HG03571 (cell line): Measurements from ENCODE around the gene UBALD2.
A peak's percentile ranks its signal among the peaks of the same experiment; 100 is the strongest.
"Not testable (repeated sequence)": the region's sequence is repeated elsewhere in the genome, so short reads cannot be mapped to it uniquely, and the experiment has no call there.

ENCODE experiments used
- ATAC-seq: cut with Tn5 transposase; IDR thresholded peaks from one replicate; pipeline ENCODE4 v1.9.1; 2021; ENCODE audit not compliant: unreplicated experiment

The UBALD2 gene

DNA sequence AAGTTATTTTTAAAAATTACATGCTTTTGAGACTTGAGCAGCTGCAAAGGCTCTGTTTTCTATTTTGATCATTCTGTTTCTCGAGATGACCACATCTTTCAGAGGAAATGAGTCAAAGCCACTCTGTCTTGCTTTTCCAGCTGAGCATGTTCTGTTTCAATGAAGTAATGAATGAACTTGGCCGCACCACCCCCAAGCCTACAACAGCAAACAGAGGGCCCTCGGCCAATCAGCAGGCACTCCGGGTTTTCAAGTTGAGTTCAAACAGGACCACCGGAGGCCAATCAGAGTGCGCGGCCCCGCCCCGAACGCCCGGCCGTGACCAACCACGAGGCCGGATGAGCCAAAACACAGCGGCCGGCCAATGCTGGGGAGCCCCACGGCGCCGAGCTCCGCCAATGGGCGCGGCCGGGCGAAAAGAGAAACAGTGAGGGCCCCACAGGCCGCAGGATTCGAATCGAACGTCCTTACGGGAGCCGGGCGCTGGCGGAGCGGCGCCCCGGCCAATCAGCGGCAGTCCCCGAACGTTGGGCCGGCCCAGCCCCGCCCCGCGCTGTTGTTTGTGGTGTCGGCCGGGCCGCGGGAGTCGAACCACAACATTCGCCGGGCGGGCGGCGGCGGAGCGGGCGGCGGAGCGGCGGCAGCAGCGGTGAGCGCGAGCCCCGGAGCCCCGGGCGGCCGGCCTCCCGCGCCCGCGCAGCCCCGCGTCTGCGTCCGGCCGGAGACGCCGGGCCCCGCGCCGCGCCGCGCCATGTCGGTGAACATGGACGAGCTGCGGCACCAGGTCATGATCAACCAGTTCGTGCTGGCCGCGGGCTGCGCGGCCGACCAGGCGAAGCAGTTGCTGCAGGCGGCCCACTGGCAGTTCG is at the start of gene UBALD2:
UBALD2 (plus strand) TSS at position 594 of the 869 bp plus-strand sequence; CDS start at position 752, 158 bp downstream.
- peak; percentile 61 for ATAC-seq

- no peak for ATAC-seq
Measured at GRCh38 chr17:76217081-76217480, 48.1 kb upstream of the UBALD2 start.

GRCh38 chr17:76219670-76220383 is 45.3 kb upstream of the UBALD2 start:
- no peak for ATAC-seq

DNA sequence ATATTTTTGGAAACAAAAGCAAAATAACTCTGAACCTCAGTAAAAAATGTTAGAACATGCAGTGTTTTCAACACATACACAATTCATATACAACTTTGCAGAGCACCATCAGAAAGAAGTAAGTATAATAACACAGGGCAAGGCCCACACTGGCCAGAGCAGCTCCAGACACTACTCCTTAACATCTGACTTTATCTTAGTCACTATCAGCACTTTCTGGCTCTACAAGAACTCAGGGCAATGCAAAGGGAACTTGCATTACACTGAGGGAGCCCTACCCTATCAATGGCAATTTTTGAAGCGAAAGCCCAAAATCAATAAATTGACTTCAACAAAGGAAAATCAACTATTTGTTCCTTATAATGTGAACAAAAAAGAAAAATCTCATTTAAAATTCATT is 41.3 kb upstream of the UBALD2 start:
- ATAC-seq = no peak

DNA sequence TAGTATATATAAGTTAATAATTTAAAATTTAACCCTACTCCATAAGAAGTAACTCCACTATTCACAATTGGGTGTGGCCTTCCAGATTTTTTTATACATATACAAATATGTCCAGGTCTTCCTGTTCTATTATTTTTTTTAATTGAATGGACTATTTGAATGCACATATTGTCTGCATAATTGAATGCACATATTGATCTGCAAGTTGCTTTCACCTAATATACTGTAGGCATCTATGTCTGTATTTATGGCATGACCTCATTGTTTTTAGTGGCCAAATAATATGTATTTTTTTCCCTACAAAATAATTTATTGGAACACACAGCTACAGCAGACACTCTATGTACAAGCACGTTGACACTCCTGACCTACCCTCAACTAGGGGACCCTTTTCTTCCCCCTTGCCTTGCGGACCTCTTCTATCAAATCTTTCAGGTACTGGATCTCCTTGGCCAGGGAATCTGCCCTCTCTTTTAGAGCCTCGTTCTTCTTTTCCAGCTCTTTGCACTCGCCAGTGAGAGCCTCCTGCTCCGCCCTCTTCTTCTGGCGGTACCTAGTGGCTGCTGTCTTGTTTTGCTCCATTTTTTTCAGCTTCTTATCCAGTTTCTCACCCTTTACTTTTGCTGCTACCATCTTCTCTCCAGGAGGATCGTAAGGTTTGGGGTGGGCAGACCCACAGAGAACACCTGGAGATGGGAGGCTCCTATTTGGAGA is 39.6 kb upstream of the UBALD2 start:
- not testable (repeated sequence) for ATAC-seq

- ATAC-seq = not testable (repeated sequence)
Measured at GRCh38 chr17:76226749-76227148, 38.4 kb upstream of the UBALD2 start.

DNA sequence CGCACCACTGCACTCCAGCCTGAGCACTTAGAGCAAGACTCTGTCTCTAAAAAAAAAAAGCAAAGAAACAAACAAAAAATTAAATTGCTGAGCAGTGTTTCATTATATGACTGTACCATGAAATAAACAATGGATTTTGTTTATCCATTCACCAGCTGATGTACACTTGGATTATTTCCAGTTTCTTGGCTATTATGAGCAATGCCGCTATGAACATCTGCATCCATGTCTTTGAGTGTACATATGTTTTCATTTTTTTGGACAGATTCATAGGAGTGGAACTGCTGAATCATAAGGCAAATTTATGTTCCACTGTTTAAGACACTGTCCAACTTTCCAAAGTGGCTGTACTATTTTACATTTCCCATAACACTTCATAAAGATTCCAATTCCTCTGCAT is 32.8 kb upstream of the UBALD2 start:
- ATAC-seq = no peak

DNA sequence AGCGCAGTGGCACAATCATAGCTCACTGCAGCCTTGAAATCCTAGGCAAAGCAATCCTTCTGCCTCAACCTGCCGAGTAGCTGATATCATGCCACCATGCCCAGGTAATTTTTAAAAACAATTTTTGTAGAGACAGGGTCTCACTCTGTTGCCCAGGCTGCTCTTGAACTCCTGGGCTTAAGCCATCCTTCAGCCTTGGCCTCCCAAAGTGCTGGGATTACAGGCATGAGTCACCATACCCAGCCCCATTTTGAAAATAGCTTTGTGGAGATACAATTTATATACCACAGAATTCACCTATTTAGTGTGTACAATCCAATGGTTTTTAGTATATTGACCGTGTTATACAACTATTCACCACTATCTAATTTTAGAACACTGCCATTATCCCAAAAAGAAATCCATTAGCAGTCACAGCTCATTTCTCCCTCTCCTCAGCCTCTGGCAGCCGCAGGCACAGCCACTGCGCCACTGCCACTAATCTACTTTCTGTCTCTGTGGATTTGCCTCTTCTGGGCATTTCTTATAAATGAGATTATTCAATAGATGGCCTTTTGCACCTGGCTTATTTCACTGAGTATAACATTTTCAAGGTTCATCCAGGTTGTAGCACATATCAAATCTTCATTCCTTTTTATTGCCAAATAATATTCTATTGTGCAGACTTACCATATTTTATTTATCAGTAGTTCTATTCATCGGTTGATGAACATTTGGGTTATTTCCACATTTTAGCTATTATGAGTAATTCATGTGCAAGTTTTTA is 31.4 kb upstream of the UBALD2 start:
- ATAC-seq = no peak

- ATAC-seq = no peak
Measured at GRCh38 chr17:76234354-76234679, 30.8 kb upstream of the UBALD2 start.

- ATAC-seq = no peak
Measured at GRCh38 chr17:76235883-76236282, 29.3 kb upstream of the UBALD2 start.

DNA sequence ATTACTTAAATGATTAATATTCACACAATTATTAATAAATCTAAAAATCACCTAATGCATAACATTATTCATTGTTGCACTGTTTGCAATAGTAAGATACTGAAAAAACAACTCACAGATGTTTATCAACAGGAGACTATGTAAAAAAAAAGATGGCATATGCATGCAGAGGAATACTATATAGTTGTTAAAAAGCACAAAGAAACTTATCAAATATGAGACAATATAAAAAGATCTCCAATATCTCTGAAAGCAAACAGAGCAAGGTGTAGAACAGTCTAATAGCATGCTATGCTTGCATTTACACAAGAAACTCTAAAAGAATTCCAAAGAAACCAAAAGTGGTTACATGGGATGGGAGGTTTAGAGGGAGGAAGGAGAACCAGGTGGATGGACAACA is 28.5 kb upstream of the UBALD2 start:
- no peak for ATAC-seq

DNA sequence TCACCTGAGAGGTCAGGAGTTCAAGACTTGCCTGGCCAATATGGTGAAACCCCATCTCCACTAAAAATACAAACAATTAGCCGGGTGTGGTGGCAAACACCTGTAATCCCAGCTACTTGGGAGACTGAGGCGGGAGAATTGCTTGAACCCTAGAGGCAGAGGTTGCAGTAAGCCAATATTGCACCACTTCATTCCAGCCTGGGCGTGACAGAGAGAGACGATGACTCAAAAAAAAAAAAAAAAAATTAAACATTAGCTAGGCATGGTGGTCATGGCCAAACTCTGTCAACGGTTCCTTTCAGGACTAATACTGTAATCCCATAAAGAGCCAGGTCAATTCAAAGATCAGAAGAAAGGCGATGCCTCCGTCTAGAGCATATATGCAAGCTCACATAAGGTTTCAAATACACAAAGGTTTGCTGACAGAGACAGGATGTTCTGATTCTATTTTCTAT is 27.3 kb upstream of the UBALD2 start:
- no peak for ATAC-seq

DNA sequence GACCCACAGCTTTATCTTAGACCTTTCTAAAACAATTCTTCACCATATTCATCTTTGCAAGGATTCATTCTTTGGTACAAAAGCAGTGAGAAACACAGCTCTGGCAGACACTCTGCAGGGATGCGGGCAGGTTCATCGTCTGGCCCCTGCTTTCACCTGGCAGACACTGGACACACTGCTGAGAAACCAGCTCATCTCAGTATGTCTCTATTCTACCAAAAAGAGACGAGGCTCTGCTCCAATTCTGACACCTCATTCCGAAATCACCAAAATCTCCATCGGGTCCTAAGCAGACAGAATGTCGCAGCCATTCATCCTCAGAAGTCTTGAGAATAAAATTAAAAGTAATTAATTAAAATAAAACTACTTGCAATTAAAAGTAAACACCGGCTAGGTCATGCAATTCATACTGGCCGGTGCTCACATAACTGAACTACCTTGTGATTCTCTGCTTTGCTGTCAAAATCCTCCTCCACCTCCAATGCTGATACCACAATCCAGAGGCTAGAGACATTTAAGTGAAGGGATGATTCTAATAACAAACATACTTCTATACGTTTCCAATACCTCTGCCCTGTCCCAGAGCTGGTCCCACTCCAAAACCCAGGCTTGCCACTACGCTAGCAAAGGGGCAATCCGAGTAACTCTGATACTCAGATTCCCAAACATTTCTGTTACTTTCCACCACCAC is 26.2 kb upstream of the UBALD2 start:
- no peak for ATAC-seq

- no peak for ATAC-seq
Measured at GRCh38 chr17:76239538-76240274, 25.4 kb upstream of the UBALD2 start.

DNA sequence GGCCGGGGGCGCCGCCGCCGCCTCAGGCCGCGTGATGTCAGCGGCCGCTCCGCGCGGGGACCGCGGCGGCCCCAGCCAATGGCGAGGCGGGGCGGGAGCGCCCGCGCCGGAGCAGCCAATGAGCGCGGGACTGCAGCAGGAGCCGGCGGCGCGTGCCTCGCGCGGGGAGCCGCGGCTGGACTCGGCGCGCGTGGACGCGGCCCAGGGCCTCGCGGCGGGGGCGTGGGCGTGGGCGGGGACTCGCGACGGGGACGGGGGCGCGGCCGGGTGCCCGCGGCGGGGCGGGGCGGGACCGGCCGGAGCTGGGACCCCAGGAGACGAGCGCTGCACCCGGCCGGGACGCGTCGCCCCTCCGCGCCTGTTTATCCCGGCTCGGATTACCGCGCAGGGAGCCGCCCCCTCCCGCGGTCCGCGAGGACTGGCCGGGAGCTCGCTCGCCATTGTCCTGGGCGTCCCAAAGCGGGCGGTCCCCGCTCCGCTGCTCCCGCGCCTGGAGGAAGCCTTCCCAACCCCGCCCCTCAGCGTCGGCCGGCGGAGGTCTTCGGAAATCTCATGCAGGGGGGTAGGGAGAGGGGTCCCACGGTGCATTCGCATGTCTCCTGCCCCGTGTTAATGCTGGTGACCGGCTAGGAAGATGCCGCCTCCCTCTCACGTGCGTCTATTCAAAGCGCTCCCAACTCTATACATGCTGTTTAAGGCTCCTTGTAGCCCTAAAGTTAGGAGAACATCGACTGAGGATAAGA is 24.5 kb upstream of the UBALD2 start, which contains the start of gene RNF157:
RNF157 (minus strand) TSS at position 33 of the 743 bp plus-strand sequence. CDS start 253 bp downstream, outside the sequence.
- ATAC-seq = peak; percentile 45

- ATAC-seq = no peak
Measured at GRCh38 chr17:76241204-76241538, 24.0 kb upstream of the UBALD2 start.

DNA sequence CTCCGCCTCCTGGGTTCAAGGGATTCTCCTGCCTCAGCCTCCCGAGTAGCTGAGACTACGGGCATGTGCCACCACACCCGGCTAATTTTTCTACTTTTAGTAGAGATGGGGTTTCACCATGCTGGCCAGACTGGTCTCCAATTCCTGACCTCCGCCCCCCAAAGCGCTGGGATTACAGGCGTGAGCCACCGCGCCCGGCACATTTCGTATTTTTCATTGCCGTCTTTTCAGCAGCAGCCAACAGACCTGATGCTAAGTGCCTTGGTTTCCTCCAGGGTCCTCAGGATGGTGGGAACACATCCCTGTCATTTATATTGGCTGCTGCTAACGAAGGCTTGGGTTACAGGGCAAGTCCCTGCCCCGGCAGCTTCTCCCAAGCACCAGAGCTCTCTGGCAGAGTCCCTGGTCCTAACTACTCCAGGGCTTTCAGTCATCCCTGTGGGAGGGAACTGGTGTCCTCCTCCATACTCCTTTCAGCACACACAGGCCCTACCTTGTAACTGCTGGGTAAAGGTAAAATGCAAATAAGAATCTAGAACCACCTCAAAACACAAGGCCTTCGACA is 23.4 kb upstream of the UBALD2 start:
- ATAC-seq = no peak

- no peak for ATAC-seq
Measured at GRCh38 chr17:76243826-76244679, 21.1 kb upstream of the UBALD2 start.
